Measurements from ENCODE around the gene GRIK3.

Gene GRIK3

DNA sequence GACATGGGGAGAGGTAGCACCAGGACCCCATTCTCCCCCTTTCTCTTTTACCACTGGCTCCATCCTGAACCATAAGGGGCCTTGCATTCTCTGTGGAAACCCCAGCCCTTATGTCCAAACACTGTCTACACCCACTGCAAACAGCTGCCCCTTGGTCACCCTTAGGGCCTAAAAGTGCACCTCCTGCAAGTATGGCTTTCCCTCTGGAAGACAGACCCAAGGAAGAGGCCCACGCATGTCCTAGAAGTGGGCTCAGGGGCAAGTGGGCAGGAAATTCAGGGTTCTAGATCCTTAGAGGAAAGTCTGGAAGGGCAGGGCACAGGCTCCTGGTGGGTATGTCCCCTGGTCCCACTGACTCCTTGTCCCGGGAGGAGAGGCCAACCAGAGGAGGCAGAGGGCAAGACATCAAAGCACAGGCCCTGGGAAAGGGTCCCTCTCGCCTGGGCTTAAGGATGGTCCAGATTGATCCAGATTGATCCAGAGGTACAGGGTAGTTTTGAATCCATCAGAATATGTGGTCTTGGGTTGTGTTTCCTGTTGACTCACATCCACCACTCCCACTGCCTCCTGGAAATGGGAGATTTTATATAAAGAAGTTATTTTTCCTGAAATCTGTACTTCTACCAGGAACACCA lies 150.9 kb downstream of the GRIK3 start:
- no peak overlapping the region for H3K27ac ChIP-seq (ENCODE audit: low read depth, low read length)
- H3K36me3 ChIP-seq (ENCODE audit: control insufficient read depth in 1 of 2, insufficient read depth in 2 of 2, low read length in 2 of 2): no peaks in the 10 kb centered on the region

DNA sequence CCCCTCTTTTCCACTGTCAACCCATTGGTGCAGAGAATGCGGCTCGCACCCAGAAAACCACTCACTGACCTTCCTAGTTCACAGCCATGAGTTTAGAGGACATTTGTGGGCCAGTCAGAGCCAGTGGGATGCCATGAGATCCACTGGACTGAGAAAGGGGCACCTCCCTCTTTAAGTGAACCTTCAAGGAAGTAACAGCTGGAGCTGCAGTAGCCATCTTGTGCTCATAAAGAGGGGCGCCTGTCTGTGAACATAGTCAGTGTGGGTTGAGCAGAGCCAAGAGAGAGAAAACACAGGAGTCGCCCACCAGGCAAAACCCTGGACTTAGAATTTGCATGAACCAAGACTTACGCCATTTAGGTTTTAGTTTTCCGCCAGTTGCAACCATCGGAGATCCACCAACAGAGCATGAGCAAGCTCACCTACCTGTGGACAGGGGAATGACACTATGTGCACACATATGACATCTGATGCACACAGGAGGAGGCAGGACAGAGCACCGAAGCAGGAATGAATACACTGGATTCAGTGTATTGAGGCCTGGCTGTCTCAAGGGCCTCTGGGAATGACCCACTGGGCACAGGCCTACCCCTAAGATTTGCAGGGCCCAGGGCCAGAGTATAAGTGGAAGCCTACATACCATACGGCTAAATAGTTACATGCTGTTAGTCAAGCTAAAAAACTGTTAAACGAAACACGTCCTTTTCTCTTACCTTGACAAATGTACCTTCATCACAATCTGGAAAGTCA lies 151.6 kb downstream of the GRIK3 start:
- Histone ChIP-seq H3K36me3 (ENCODE audit: control insufficient read depth in 1 of 2, insufficient read depth in 2 of 2, low read length in 2 of 2) (no peaks in the 10 kb centered on the region), H3K9ac (ENCODE audit: low read depth in 1 of 2, low read length in 2 of 2) (no peak overlapping the region), H3K4me3 (ENCODE audit: low read depth in 1 of 2, low read length in 2 of 2) (no peak overlapping the region), H3K27ac (ENCODE audit: low read depth, low read length) (no peak overlapping the region), H3K4me1 (ENCODE audit: control insufficient read depth in 1 of 2, insufficient read depth in 2 of 2, low read length in 2 of 2) (no peaks in the 10 kb centered on the region), H3K9me3 (ENCODE audit: control insufficient read depth in 1 of 2, low read length in 2 of 2) (no peaks in the 10 kb centered on the region), H3K27me3 (ENCODE audit: control insufficient read depth in 1 of 2, insufficient read depth in 2 of 2, low read length in 2 of 2) (no peaks in the 10 kb centered on the region)

More for the DNA sequence above, 150.9 kb downstream of the GRIK3 start:
- H3K4me1 ChIP-seq (ENCODE audit: control insufficient read depth in 1 of 2, insufficient read depth in 2 of 2, low read length in 2 of 2): no peaks in the 10 kb centered on the region
- no peak overlapping the region for H3K9ac ChIP-seq (ENCODE audit: low read depth in 1 of 2, low read length in 2 of 2)
- no peaks in the 10 kb centered on the region for H3K9me3 ChIP-seq (ENCODE audit: control insufficient read depth in 1 of 2, low read length in 2 of 2)
- no peak overlapping the region for H3K4me3 ChIP-seq (ENCODE audit: low read depth in 1 of 2, low read length in 2 of 2)
- H3K27me3 ChIP-seq (ENCODE audit: control insufficient read depth in 1 of 2, insufficient read depth in 2 of 2, low read length in 2 of 2): no peaks in the 10 kb centered on the region

DNA sequence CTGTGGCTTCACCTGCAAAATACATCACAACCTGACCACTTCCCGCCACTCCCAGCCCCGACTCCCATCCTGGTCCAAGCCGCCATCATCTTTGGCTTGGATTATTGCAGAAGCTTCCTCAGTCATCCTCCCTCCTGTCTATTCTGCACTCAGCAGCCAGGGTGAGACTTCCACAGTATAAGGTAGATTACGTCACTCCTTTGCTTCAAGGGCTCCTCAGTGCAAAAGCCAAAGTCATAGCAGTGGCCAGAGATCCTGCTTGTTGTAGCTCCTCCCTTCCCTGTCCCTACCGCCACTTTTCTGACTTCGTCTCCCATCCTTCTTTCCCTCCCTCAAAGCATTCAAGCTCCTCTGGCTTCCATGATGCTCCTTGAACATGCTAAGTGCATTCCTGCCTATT lies 152.8 kb downstream of the GRIK3 start:
- no peaks in the 10 kb centered on the region for H3K36me3 ChIP-seq (ENCODE audit: control insufficient read depth in 1 of 2, insufficient read depth in 2 of 2, low read length in 2 of 2)
- H3K4me3 ChIP-seq (ENCODE audit: low read depth in 1 of 2, low read length in 2 of 2): no peak overlapping the region
- no peak overlapping the region for H3K9ac ChIP-seq (ENCODE audit: low read depth in 1 of 2, low read length in 2 of 2)
- no peak overlapping the region for H3K27ac ChIP-seq (ENCODE audit: low read depth, low read length)
- no peaks in the 10 kb centered on the region for H3K4me1 ChIP-seq (ENCODE audit: control insufficient read depth in 1 of 2, insufficient read depth in 2 of 2, low read length in 2 of 2)
- no peaks in the 10 kb centered on the region for H3K9me3 ChIP-seq (ENCODE audit: control insufficient read depth in 1 of 2, low read length in 2 of 2)
- no peaks in the 10 kb centered on the region for H3K27me3 ChIP-seq (ENCODE audit: control insufficient read depth in 1 of 2, insufficient read depth in 2 of 2, low read length in 2 of 2)

DNA sequence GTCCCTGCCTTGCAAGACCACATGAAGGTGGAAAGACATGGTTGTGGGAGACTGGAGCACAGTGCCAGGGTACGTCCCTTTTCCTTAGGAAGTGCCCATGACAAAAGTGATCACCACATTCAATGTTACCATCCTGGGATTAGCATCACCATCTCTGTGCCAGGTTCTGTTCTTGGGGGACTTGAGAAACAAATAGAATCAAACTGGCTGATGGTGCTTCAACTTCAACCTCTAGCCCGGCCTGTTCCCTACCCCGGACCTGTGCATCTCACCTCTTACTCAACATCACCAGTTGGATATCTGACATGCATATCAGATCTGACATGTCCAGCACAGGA lies 153.3 kb downstream of the GRIK3 start:
- Histone ChIP-seq H3K36me3 (ENCODE audit: control insufficient read depth in 1 of 2, insufficient read depth in 2 of 2, low read length in 2 of 2) (no peaks in the 10 kb centered on the region), H3K4me1 (ENCODE audit: control insufficient read depth in 1 of 2, insufficient read depth in 2 of 2, low read length in 2 of 2) (no peaks in the 10 kb centered on the region), H3K9ac (ENCODE audit: low read depth in 1 of 2, low read length in 2 of 2) (no peak overlapping the region), H3K27ac (ENCODE audit: low read depth, low read length) (no peak overlapping the region), H3K9me3 (ENCODE audit: control insufficient read depth in 1 of 2, low read length in 2 of 2) (no peaks in the 10 kb centered on the region), H3K4me3 (ENCODE audit: low read depth in 1 of 2, low read length in 2 of 2) (no peak overlapping the region), H3K27me3 (ENCODE audit: control insufficient read depth in 1 of 2, insufficient read depth in 2 of 2, low read length in 2 of 2) (no peaks in the 10 kb centered on the region)

DNA sequence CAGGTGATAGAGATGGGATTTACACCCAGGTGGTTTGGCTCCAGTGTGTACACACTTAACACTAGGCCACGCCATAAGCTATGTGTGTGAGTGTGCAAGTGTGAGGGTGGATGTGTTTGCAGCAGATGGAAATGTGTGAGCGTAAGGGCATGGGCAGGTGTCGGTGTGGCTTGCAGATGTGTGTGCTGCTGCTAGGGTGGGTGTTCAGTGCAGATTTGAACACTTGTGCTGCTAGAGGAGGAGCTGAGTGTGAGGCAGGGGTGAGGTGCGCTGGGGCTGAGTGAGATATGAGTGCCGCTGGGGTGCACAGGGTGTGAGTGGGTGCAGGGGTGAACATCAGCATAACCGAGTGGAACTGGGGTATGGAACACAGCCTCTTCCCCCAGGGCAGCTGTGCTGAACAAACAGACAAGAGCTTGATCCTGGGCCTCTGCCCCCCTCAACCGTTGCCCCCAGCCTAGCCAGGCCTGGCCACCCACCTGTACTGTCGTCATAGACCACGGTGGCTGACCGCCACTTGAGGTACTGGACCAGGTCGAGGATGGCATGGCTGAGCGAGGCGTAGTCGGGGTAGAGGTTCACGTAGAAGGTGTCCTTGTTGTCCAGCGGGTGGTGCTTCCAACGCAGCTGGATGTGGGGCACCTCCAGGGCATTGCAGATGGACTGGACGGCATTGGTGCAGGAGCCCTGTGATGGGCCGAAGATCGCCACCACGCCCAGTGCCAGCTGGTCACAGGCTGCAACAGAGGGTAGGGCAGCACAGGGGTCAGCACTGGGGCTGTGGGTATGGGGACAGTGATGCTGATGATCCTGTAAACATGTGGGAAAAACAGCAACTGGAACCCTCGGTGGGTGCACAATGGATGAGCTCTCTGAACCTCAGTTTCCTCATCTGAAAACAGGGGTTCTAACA lies 153.9 kb downstream of the GRIK3 start:
- Histone ChIP-seq H3K9me3 (ENCODE audit: control insufficient read depth in 1 of 2, low read length in 2 of 2) (no peaks in the 10 kb centered on the region), H3K4me3 (ENCODE audit: low read depth in 1 of 2, low read length in 2 of 2) (no peak overlapping the region), H3K9ac (ENCODE audit: low read depth in 1 of 2, low read length in 2 of 2) (no peak overlapping the region), H3K4me1 (ENCODE audit: control insufficient read depth in 1 of 2, insufficient read depth in 2 of 2, low read length in 2 of 2) (no peaks in the 10 kb centered on the region), H3K27me3 (ENCODE audit: control insufficient read depth in 1 of 2, insufficient read depth in 2 of 2, low read length in 2 of 2) (no peaks in the 10 kb centered on the region), H3K36me3 (ENCODE audit: control insufficient read depth in 1 of 2, insufficient read depth in 2 of 2, low read length in 2 of 2) (no peaks in the 10 kb centered on the region), H3K27ac (ENCODE audit: low read depth, low read length) (no peak overlapping the region)

DNA sequence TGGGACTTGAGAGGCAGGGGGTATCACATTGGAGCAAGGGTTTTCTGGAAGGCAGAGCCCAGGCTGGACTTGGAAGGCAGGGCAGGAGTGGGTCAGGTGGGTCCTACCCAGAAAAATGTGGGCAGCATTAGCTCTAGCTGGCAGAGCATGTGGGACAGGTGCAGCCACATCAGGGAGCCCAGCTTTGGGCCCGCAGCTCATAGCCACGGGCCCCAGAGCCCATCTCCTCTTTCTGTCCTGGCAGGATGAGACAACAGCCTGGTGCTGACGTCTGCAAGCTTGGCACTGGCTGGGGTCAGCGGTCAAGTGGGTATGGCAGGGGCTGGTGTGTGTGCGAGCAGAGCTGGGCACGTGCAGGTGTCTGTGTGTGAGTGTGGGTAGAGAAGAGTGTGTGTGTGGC lies 154.7 kb downstream of the GRIK3 start:
- Histone ChIP-seq H3K36me3 (ENCODE audit: control insufficient read depth in 1 of 2, insufficient read depth in 2 of 2, low read length in 2 of 2) (no peaks in the 10 kb centered on the region), H3K4me1 (ENCODE audit: control insufficient read depth in 1 of 2, insufficient read depth in 2 of 2, low read length in 2 of 2) (no peaks in the 10 kb centered on the region), H3K9me3 (ENCODE audit: control insufficient read depth in 1 of 2, low read length in 2 of 2) (no peaks in the 10 kb centered on the region), H3K4me3 (ENCODE audit: low read depth in 1 of 2, low read length in 2 of 2) (no peak overlapping the region), H3K27ac (ENCODE audit: low read depth, low read length) (no peak overlapping the region), H3K27me3 (ENCODE audit: control insufficient read depth in 1 of 2, insufficient read depth in 2 of 2, low read length in 2 of 2) (no peaks in the 10 kb centered on the region), H3K9ac (ENCODE audit: low read depth in 1 of 2, low read length in 2 of 2) (no peak overlapping the region)

DNA sequence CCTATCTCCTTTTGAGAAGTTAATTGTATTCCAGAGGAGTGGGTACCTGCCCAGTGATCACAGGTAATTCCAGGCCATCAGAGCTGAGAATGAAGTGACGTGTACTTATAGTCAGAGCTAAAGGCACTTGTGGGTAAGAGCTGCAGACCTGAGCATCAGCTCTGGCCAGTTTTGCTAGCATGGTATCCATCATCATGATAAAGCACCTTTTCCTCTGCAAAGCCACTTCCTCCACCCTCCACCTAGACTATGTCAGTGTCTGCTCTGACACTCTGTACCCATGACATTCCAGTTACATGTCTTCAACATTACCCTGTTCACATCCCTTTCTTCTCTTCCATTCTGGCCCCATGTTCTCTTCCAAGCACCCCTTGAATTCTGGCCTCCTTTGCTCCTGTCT lies 157.3 kb downstream of the GRIK3 start:
- no peaks in the 10 kb centered on the region for H3K9me3 ChIP-seq (ENCODE audit: control insufficient read depth in 1 of 2, low read length in 2 of 2)
- H3K27me3 ChIP-seq (ENCODE audit: control insufficient read depth in 1 of 2, insufficient read depth in 2 of 2, low read length in 2 of 2): no peaks in the 10 kb centered on the region
- no peak overlapping the region for H3K4me3 ChIP-seq (ENCODE audit: low read depth in 1 of 2, low read length in 2 of 2)
- H3K36me3 ChIP-seq (ENCODE audit: control insufficient read depth in 1 of 2, insufficient read depth in 2 of 2, low read length in 2 of 2): no peaks in the 10 kb centered on the region
- no peak overlapping the region for H3K9ac ChIP-seq (ENCODE audit: low read depth in 1 of 2, low read length in 2 of 2)
- H3K4me1 ChIP-seq (ENCODE audit: control insufficient read depth in 1 of 2, insufficient read depth in 2 of 2, low read length in 2 of 2): no peaks in the 10 kb centered on the region
- no peak overlapping the region for H3K27ac ChIP-seq (ENCODE audit: low read depth, low read length)

DNA sequence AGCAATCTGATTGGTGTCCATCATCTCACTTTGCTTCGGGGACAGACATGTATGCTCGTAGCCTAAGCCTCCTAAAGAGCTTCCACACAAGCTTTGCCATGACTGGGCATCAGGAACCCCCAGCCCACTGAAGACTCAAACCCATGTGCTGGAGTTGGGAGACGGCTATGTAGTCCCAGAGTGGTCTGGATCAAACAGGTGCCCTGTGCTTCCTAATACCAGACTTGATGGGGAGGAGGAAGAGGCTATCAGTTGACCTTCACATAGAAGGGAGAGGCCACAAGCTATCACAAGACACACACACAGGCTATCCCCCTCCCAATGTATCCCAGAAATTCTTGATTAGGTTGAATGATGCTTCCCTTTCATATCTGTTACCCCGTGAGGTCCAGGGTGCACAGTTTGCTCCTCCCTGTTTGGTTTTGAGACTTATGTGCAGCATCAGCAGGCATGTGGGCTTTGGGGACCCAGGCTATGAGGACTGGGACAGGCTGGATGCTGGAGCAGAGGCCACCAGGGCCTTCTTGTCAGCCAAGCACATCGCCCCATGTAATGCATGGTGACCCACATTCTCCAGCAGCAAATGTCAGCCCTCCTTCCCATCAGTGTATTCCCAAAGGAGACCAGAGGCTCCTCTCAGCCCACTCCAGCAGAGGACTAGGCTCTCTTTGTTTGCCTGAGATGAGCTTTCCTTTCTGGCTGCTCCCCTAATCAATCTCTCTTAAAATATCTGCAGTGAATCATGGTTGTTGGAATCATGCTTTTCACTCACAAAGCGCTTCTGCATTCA lies 159.8 kb downstream of the GRIK3 start:
- Histone ChIP-seq H3K27me3 (ENCODE audit: control insufficient read depth in 1 of 2, insufficient read depth in 2 of 2, low read length in 2 of 2) (no peaks in the 10 kb centered on the region), H3K36me3 (ENCODE audit: control insufficient read depth in 1 of 2, insufficient read depth in 2 of 2, low read length in 2 of 2) (no peaks in the 10 kb centered on the region), H3K4me1 (ENCODE audit: control insufficient read depth in 1 of 2, insufficient read depth in 2 of 2, low read length in 2 of 2) (no peaks in the 10 kb centered on the region), H3K4me3 (ENCODE audit: low read depth in 1 of 2, low read length in 2 of 2) (no peak overlapping the region), H3K9ac (ENCODE audit: low read depth in 1 of 2, low read length in 2 of 2) (no peak overlapping the region), H3K9me3 (ENCODE audit: control insufficient read depth in 1 of 2, low read length in 2 of 2) (no peaks in the 10 kb centered on the region), H3K27ac (ENCODE audit: low read depth, low read length) (no peak overlapping the region)

DNA sequence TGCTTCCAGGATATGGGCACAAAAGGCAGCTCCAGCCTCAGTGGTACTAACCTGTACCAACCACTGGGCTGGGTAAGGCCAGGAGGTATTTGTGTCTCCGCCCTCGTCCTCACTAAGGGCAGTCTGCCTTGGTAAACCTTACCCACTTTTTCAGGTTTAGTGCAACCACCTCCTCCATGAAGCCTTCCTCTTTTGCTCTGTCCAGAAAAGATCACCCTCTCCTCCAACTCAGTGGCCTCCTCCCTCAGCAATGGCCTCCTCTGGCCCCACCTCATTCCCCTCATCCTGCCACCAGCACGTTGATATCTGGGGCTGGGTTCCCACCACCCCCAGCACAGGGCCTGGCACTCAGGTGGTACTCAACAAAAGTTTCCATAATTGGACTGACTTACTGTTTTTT lies 161.5 kb downstream of the GRIK3 start:
- Histone ChIP-seq H3K4me1 (ENCODE audit: control insufficient read depth in 1 of 2, insufficient read depth in 2 of 2, low read length in 2 of 2) (no peaks in the 10 kb centered on the region), H3K4me3 (ENCODE audit: low read depth in 1 of 2, low read length in 2 of 2) (no peak overlapping the region), H3K9me3 (ENCODE audit: control insufficient read depth in 1 of 2, low read length in 2 of 2) (no peaks in the 10 kb centered on the region), H3K9ac (ENCODE audit: low read depth in 1 of 2, low read length in 2 of 2) (no peak overlapping the region), H3K27me3 (ENCODE audit: control insufficient read depth in 1 of 2, insufficient read depth in 2 of 2, low read length in 2 of 2) (no peaks in the 10 kb centered on the region), H3K27ac (ENCODE audit: low read depth, low read length) (no peak overlapping the region), H3K36me3 (ENCODE audit: control insufficient read depth in 1 of 2, insufficient read depth in 2 of 2, low read length in 2 of 2) (no peaks in the 10 kb centered on the region)
